HL-60 (cell line): ENCODE data around the gene CAMSAP1.
"Not testable (repeated sequence)": the region's sequence is repeated elsewhere in the genome, so short reads cannot be mapped to it uniquely, and the experiment has no call there.

Source experiments
- CTCF ChIP-seq: IDR thresholded peaks from one replicate; pipeline ENCODE4 v1.5.1; 2011; ENCODE audit warnings: low read length, control low read depth, inconsistent platforms; ENCODE audit not compliant: insufficient read depth
- GABPA ChIP-seq: IDR thresholded peaks from 2 replicates; pipeline ENCODE4 v1.6.1; 2012; ENCODE audit warnings: low read depth

- TF ChIP-seq CTCF, GABPA: not testable (repeated sequence)
These were observed 44.0 kb upstream of the CAMSAP1 start for GRCh38 chr9:135951310-135951709.
